Heart left ventricle (tissue), 16 donors: ENCODE measurements around the gene TAPBPL. TPM values are rescaled to one million over a fixed set of nuclear protein-coding genes. Genes with fewer than 3 reads are reported as not detected.
A peak's percentile ranks its signal among the peaks of the same experiment; 100 is the strongest.
"Not testable (repeated sequence)": the region's sequence is repeated elsewhere in the genome, so short reads cannot be mapped to it uniquely, and the experiment has no call there.

ENCODE experiments used
- ATAC-seq, 4 donors: fragments of 200-7000 bp; cut with Tn5 transposase; one replicate each; pipeline ENCODE4 v1.9.1; 2020 to 2022; ENCODE audit warnings: moderate library complexity in 4 of 4, mild to moderate bottlenecking in 3 of 4, moderate number of reproducible peaks in 1 of 4
- DNase-seq, 5 donors: peaks; one replicate each; pipeline ENCODE4 v3.0.0-alpha.2; 2020
- H3K27ac ChIP-seq, 12 donors: fragments of 200-600 bp; sonication (generic) in 4 of 12; one replicate each; pipeline versions ENCODE4 v1.5.0 to v1.8.0; 2016 to 2022; ENCODE audit warnings: mild to moderate bottlenecking in 2 of 12
- H3K27me3 ChIP-seq, 9 donors: fragments of 200-600 bp; sonication (generic) in 2 of 9; one replicate each; pipeline versions ENCODE4 v1.5.1 to v1.8.0; 2016 to 2022; ENCODE audit warnings: mild to moderate bottlenecking in 3 of 9
- H3K36me3 ChIP-seq, 9 donors: fragments of 200-600 bp; sonication (generic) in 2 of 9; one replicate each; pipeline versions ENCODE4 v1.5.0 to v1.8.0; 2018 to 2022; ENCODE audit warnings: mild to moderate bottlenecking in 2 of 9
- H3K4me1 ChIP-seq, 12 donors: fragments of 200-600 bp; sonication (generic) in 4 of 12; one replicate each; pipeline versions ENCODE4 v1.5.0 to v1.8.0; 2016 to 2022; ENCODE audit warnings: mild to moderate bottlenecking in 3 of 12
- H3K4me3 ChIP-seq, 12 donors: fragments of 200-600 bp; sonication (generic) in 4 of 12; one replicate each; pipeline versions ENCODE4 v1.5.0 to v1.8.0; 2017 to 2022; ENCODE audit warnings: mild to moderate bottlenecking in 9 of 12, moderate library complexity in 4 of 12
- H3K9me3 ChIP-seq, 12 donors: fragments of 200-600 bp; sonication (generic) in 4 of 12; one replicate each; pipeline versions ENCODE4 v1.5.0 to v1.8.0; 2016 to 2022; ENCODE audit warnings: mild to moderate bottlenecking in 1 of 12
- POLR2A ChIP-seq, 2 donors: fragments of 450-650 bp; IDR thresholded peaks; one replicate each; pipeline ENCODE4 v1.6.1; 2017; ENCODE audit warnings: antibody characterized with exemption in 2 of 2, mild to moderate bottlenecking in 2 of 2, moderate library complexity in 2 of 2
- WGBS, 4 donors: extraction: QIAGEN DNeasy Blood & Tissue Kit in 2 of 4; methylation state at CpG; one replicate each; pipeline versions ENCODE4 v1.1.5 to v1.1.7; 2013 to 2018; 5-methylcytosine and 5-hydroxymethylcytosine counted together
- intact Hi-C, 10 donors: fragments of 100-400 bp; cut with DNase I; formaldehyde crosslinking; loops; one replicate each; pipeline versions ENCODE4 v1.11.1 to v1.14.2; 2022
- polyA plus RNA-seq, 2 donors: library from polyadenylated mRNA; stranded (reverse); fragments of 200-250 nt; gene quantifications; one replicate each; pipeline ENCODE4 v1.2.3, GENCODE V29; 2013
- total RNA-seq, 9 donors: library from RNA; depleted of rRNA in 2 of 9; stranded (reverse); fragments of >200 nt in 2 of 9; fragmentation: NEBNext Ultra II Directional in 3 of 9; extraction: Animal tissue kit (Norgen Biotek cat#: 25700) in 3 of 9; gene quantifications; one replicate each; pipeline versions ENCODE4 v1.1.0 to v1.2.4, GENCODE V29; 2016 to 2023
- TF ChIP-seq, protein P1 (sequence below), 12 donors: fragments of 200-600 bp; sonication (generic) in 4 of 12; IDR thresholded peaks; one replicate each; pipeline versions ENCODE4 v1.5.0 to v1.8.0; 2018 to 2022; ENCODE audit warnings: antibody characterized with exemption in 12 of 12, mild to moderate bottlenecking in 5 of 12
- donor health status: ischemic (EF 13 %, LVEDD 7.1; RV severe dilation, severe dysfunction).
- donor health status: healthy with polysubstance abuse.
- donor health status: DM: no; HTN: yes; CAD: no.
- donor health status: DM: no; HTN: no; CAD: no.
- donor health status: ischemic (EF 25% LVEDD 6.9; RV normal size, moderate dysfunction).
- donor health status: ischemic (EF 25% LVEDD 5.7; RV mildly dilated, moderate dysfunction).
- donor health status: healthy.
- donor health status: DM: yes; HTN: yes; CAD: no.
- donor health status: ischemic (EF 35%, LVEDD 5.7; RV mildly dilated, moderate dysfunction).
- donor health status: nonischemic (EF 11% LVEDD 7.7; RV severe dilation, severe dysfunction).
- donor health status: DM: yes; HTN: yes; CAD: no.
- donor health status: PGD.
- donor health status: ischemic (EF 29% LVEDD 5.4; RV normal size, mild dysfunction).
- donor health status: nonischemic (EF 23%, LVEDD 6.1; RV moderate dilation, normal function).

Gene TAPBPL
- total and polyA plus RNA-seq, 11 donors: 5.4 to 55.6 (median 13.9) TPM

DNA sequence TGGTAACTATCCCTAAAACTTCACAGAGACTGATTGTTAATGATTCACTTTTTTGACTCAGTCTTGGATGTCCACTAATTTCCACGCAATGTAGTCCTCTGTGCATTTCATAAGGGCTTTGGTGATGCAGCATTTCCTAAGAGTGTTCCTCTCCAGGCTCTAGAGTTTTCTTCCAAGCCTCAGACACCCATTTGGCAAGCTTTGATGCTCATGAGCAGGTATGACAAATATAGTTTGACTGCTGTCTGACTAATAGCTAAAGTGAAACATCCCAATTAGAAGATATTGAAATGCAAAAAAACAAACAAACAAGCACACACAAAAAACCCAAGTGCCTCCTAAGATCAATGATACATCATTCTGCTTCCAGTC lies 20.1 kb downstream of the TAPBPL start:
- Histone ChIP-seq H3K27me3 (no peaks in the 10 kb centered on the region), H3K36me3 (peaks cover 0 to 5% (median 0%) of the 10 kb centered on the region in 9 donors), H3K27ac (no peak overlapping the region), H3K9me3 (no peaks in the 10 kb centered on the region), H3K4me3 (no peak overlapping the region), H3K4me1 (peaks cover 0 to 32% (median 19%) of the 10 kb centered on the region in 12 donors)
- DNase-seq (no peak), ATAC-seq (no peak)
- intact Hi-C loops: loop anchor here in 3 of 10 donors (2.0 to 5.0 kb wide), 3 partner anchors 21 to 65 kb away; partner anchors contain the start of gene MRPL51 (in 1 of the 3)
- 95 to 100% (median 98%) methylated on average over 1 of the region's 1 CpG for WGBS, 4 donors
- TF ChIP-seq, protein P1, sequence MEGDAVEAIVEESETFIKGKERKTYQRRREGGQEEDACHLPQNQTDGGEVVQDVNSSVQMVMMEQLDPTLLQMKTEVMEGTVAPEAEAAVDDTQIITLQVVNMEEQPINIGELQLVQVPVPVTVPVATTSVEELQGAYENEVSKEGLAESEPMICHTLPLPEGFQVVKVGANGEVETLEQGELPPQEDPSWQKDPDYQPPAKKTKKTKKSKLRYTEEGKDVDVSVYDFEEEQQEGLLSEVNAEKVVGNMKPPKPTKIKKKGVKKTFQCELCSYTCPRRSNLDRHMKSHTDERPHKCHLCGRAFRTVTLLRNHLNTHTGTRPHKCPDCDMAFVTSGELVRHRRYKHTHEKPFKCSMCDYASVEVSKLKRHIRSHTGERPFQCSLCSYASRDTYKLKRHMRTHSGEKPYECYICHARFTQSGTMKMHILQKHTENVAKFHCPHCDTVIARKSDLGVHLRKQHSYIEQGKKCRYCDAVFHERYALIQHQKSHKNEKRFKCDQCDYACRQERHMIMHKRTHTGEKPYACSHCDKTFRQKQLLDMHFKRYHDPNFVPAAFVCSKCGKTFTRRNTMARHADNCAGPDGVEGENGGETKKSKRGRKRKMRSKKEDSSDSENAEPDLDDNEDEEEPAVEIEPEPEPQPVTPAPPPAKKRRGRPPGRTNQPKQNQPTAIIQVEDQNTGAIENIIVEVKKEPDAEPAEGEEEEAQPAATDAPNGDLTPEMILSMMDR (IDR thresholded peaks at IDR 0.05): no peak
- no peak for TF ChIP-seq POLR2A (IDR thresholded peaks at IDR 0.05)

DNA sequence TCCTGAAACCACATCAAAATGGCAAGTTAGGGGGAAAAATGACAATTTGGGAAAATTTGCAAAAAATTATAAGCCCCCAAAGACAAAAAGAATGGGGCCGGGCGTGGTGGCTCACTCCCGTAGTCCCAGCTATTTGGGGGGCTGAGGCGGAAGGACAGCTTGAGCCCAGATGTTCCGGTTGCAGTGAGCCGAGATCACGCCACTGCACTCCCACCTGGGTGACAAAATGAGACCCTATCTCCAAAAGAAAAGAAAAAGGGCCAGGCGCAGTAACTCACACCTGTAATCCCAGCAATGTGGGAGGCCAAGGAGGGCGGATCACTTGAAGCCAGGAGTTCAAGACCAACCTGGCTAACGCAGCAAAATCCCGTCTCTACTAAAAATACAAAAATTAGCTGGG lies 20.6 kb downstream of the TAPBPL start:
- H3K27ac ChIP-seq: no peak overlapping the region
- H3K36me3 ChIP-seq: peaks cover 0 to 3% (median 0%) of the 10 kb centered on the region in 9 donors
- intact Hi-C loops: loop anchor here in 2 of 10 donors (5.0 kb wide), 1 partner anchor 65 kb away; no protein-coding TSS in a partner anchor
- no peak for DNase-seq
- H3K4me1 ChIP-seq: peaks cover 0 to 32% (median 19%) of the 10 kb centered on the region in 12 donors
- H3K27me3 ChIP-seq: no peaks in the 10 kb centered on the region
- TF ChIP-seq POLR2A (IDR thresholded peaks at IDR 0.05): no peak
- TF ChIP-seq, protein P1 (IDR thresholded peaks at IDR 0.05): no peak
- WGBS, 4 donors: 85 to 89% (median 87%) methylated on average over 11 of the region's 11 CpGs
- H3K9me3 ChIP-seq: no peaks in the 10 kb centered on the region
- ATAC-seq: no peak
- no peak overlapping the region for H3K4me3 ChIP-seq

DNA sequence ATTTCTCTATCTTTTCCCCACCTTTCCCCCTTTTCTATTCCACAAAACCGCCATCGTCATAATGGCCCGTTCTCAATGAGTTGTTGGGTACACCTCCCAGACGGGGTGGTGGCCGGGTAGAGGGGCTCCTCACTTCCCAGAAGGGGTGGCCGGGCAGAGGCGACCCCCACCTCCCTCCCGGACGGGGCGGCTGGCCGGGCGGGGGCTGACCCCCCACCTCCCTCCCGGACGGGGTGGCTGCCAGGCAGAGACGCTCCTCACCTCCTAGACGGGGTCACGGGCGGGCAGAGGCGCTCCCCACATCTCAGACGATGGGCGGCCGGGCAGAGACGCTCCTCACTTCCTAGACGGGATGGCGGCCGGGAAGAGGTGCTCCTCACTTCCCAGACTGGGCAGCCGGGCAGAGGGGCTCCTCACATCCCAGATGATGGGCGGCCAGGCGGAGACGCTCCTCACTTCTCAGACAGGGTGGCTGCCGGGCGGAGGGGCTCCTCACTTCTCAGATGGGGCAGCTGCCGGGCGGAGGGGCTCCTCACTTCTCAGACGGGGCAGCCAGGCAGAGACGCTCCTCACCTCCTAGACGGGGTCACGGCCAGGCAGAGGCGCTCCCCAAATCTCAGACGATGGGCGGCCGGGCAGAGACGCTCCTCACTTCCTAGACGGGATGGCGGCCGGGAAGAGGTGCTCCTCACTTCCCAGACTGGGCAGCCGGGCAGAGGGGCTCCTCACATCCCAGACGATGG lies 23.6 kb downstream of the TAPBPL start:
- ATAC-seq, DNase-seq, H3K27ac ChIP-seq, intact Hi-C loops, H3K4me1 ChIP-seq, H3K36me3 ChIP-seq, H3K4me3 ChIP-seq, H3K9me3 ChIP-seq, H3K27me3 ChIP-seq: not testable (repeated sequence)
- WGBS, 4 donors: 88 to 95% (median 94%) methylated on average over 30 to 46 of the region's 48 CpGs

DNA sequence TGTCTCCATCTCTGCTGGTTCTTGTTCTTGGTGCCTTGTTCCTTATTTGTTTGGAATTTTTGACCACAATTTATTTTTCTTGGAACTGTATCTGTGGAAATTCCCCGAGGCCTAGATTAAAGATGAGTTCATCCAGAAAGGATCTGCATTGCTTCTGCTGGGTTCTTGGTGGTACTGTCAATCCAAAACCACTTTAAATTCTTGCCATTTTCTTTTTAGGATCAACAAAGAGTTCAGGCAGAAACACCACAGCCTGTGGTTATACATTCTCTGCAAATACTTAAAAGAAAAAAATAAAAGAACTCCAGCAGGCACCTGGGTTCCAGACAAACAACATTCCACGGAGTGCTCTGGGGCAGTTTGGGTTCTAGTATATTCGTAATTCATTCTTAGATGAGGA lies 24.6 kb downstream of the TAPBPL start:
- 66 to 75% (median 71%) methylated on average over 3 of the region's 3 CpGs for WGBS, 4 donors
- H3K27ac ChIP-seq: peak overlapping the region in 1 of 12 donors; percentile 46
- intact Hi-C loops: no loop called here
- ATAC-seq (no peak), DNase-seq (no peak)
- H3K4me1 ChIP-seq: peaks cover 0 to 5% (median 0%) of the 10 kb centered on the region in 12 donors
- H3K9me3 ChIP-seq: no peaks in the 10 kb centered on the region
- no peaks in the 10 kb centered on the region for H3K36me3 ChIP-seq
- no peaks in the 10 kb centered on the region for H3K27me3 ChIP-seq
- no peak overlapping the region for H3K4me3 ChIP-seq
- TF ChIP-seq, protein P1 (IDR thresholded peaks at IDR 0.05): no peak
- TF ChIP-seq POLR2A (IDR thresholded peaks at IDR 0.05): no peak

DNA sequence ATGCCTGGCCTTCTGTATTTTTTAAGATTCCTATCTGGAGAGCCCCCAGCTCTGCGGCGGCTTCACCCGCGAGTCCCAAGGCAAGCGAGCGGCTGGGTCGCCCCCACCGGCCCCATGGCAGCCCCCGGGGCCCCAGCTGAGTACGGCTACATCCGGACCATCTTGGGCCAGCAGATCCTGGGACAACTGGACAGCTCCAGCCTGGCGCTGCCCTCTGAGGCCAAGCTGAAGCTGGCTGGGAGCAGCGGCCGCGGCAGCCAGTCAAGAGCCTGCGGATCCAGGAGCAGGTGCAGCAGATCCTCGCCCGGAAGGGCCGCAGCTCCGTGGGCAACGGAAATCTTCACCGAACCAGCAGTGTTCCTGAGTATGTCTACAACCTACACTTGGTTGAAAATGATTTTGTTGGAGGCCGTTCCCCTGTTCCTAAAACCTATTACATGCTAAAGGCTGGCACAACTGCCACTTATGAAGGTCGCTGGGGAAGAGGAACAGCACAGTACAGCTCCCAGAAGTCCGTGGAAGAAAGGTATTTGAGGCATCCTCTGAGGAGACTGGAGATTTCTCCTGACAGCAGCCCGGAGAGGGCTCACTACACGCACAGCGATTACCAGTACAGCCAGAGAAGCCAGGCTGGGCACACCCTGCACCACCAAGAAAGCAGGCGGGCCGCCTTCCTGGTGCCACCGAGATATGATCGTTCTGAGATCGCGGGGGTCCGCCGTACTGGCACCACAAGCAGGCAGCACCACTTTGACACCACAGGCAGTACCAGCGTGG lies 25.9 kb downstream of the TAPBPL start:
- H3K4me1 ChIP-seq, intact Hi-C loops, H3K9me3 ChIP-seq, H3K4me3 ChIP-seq, H3K27ac ChIP-seq, H3K27me3 ChIP-seq, DNase-seq, H3K36me3 ChIP-seq: not testable (repeated sequence)
- WGBS, 4 donors: 92 to 96% (median 94%) methylated on average over 15 to 37 of the region's 37 CpGs
- peak in 2 of 4 donors; percentile 22 to 48 for ATAC-seq
